Small intestine (tissue), 7 donors: ENCODE data around the gene KIAA0753. TPM values are rescaled to one million over a fixed set of nuclear protein-coding genes. Genes with fewer than 3 reads are reported as not detected.

Experiments
- DNase-seq, 2 donors: peaks; one replicate each; pipeline versions ENCODE4 v3.0.0 to v3.0.0-alpha.2; 2013
- FAIRE-seq: peaks from 2 replicates; lab custom pipeline; 2012; peaks lifted over from hg19 to GRCh38; lab: Jason Lieb, UNC
- H3K27ac ChIP-seq, 3 donors: one replicate each; pipeline ENCODE4 v1.5.1; 2013; ENCODE audit warnings: low read length in 2 of 3, mild to moderate bottlenecking in 2 of 3, control low read depth in 1 of 3, inconsistent platforms in 1 of 3, low read depth in 1 of 3, moderate library complexity in 1 of 3
- H3K27me3 ChIP-seq, 3 donors: one replicate each; pipeline ENCODE4 v1.6.1; 2013; ENCODE audit warnings: low read length in 3 of 3, inconsistent platforms in 1 of 3; ENCODE audit not compliant: control insufficient read depth in 3 of 3, insufficient read depth in 3 of 3
- H3K36me3 ChIP-seq, 3 donors: one replicate each; pipeline ENCODE4 v1.6.1; 2013; ENCODE audit warnings: low read length in 3 of 3, inconsistent platforms in 1 of 3, low read depth in 1 of 3, mild to moderate bottlenecking in 1 of 3, moderate library complexity in 1 of 3; ENCODE audit not compliant: control insufficient read depth in 3 of 3, insufficient read depth in 2 of 3
- H3K4me1 ChIP-seq, 3 donors: one replicate each; pipeline ENCODE4 v1.6.1; 2013; ENCODE audit warnings: low read length in 2 of 3, inconsistent platforms in 1 of 3, low read depth in 1 of 3, mild to moderate bottlenecking in 1 of 3, moderate library complexity in 1 of 3; ENCODE audit not compliant: control insufficient read depth in 3 of 3, insufficient read depth in 2 of 3
- H3K4me3 ChIP-seq, 3 donors: one replicate each; pipeline ENCODE4 v1.5.1; 2013; ENCODE audit warnings: low read length in 3 of 3, control low read depth in 1 of 3, inconsistent platforms in 1 of 3, low read depth in 1 of 3, mild to moderate bottlenecking in 1 of 3, moderate library complexity in 1 of 3
- H3K9me3 ChIP-seq, 2 donors: one replicate each; pipeline ENCODE4 v1.6.1; 2013; ENCODE audit warnings: low read depth in 1 of 2, low read length in 1 of 2; ENCODE audit not compliant: control insufficient read depth in 2 of 2, insufficient read depth in 1 of 2
- WGBS, 3 donors: extraction: QIAGEN DNeasy Blood & Tissue Kit; methylation state at CpG; one replicate each; pipeline ENCODE4 v1.1.7; 2013; 5-methylcytosine and 5-hydroxymethylcytosine counted together
- polyA plus RNA-seq, 4 donors: library from polyadenylated mRNA; stranded (reverse) in 3 of 4; unstranded in 1 of 4; fragments of 200-250 nt in 3 of 4; fragments of 120-200 nt in 1 of 4; gene quantifications; one replicate each; pipeline versions ENCODE4 v1.2.1 to v1.2.3, GENCODE V29; 2013
- donor health status: healthy with polysubstance abuse.
- donor health status: control.
- donor health status: control.
- donor health status: Bipolar disorder and iron deficiency.
- donor health status: healthy.

The KIAA0753 gene
- polyA plus RNA-seq, 4 donors, result 3.2 to 14.1 (median 5.8) TPM

GRCh38 chr17:6571452-6571781, 69.1 kb downstream of the KIAA0753 start:
- no peak for FAIRE-seq
- 79 to 89% (median 81%) methylated on average over 7 of the region's 7 CpGs for WGBS, 3 donors
- Histone ChIP-seq H3K4me1 (no peaks in the 10 kb centered on the region), H3K9me3 (no peaks in the 10 kb centered on the region), H3K4me3 (no peak overlapping the region), H3K36me3 (peaks cover 0 to 18% (median 0%) of the 10 kb centered on the region in 3 donors), H3K27ac (no peak overlapping the region), H3K27me3 (no peaks in the 10 kb centered on the region)
- DNase-seq, result no peak

- H3K4me1 ChIP-seq, result no peaks in the 10 kb centered on the region
- peaks cover 0 to 15% (median 0%) of the 10 kb centered on the region in 3 donors for H3K36me3 ChIP-seq
- H3K27ac ChIP-seq, result no peak overlapping the region
- no peak overlapping the region for H3K4me3 ChIP-seq
- no peaks in the 10 kb centered on the region for H3K27me3 ChIP-seq
- H3K9me3 ChIP-seq, result no peaks in the 10 kb centered on the region
- WGBS, 3 donors, result 89 to 96% (median 90%) methylated on average over 18 of the region's 18 CpGs
- no peak for FAIRE-seq
- DNase-seq, result no peak
Observed at GRCh38 chr17:6570731-6571451, 69.6 kb downstream of the KIAA0753 start.

- FAIRE-seq (no peak), DNase-seq (no peak)
- no peaks in the 10 kb centered on the region for H3K27me3 ChIP-seq
- WGBS, 3 donors, result 71 to 87% (median 84%) methylated on average over 10 of the region's 10 CpGs
- H3K4me1 ChIP-seq, result no peaks in the 10 kb centered on the region
- no peak overlapping the region for H3K27ac ChIP-seq
- no peaks in the 10 kb centered on the region for H3K9me3 ChIP-seq
- peaks cover 0 to 10% (median 0%) of the 10 kb centered on the region in 3 donors for H3K36me3 ChIP-seq
- H3K4me3 ChIP-seq, result no peak overlapping the region
Observed at GRCh38 chr17:6569370-6570285, 70.9 kb downstream of the KIAA0753 start.

GRCh38 chr17:6568184-6568758, 72.2 kb downstream of the KIAA0753 start:
- FAIRE-seq (no peak), DNase-seq (no peak)
- no peak overlapping the region for H3K27ac ChIP-seq
- H3K4me1 ChIP-seq, result no peaks in the 10 kb centered on the region
- WGBS, 3 donors, result 85 to 88% (median 86%) methylated on average over 12 of the region's 12 CpGs
- H3K4me3 ChIP-seq, result no peak overlapping the region
- peaks cover 0 to 5% (median 0%) of the 10 kb centered on the region in 3 donors for H3K36me3 ChIP-seq
- no peaks in the 10 kb centered on the region for H3K9me3 ChIP-seq
- H3K27me3 ChIP-seq, result no peaks in the 10 kb centered on the region

- no peak overlapping the region for H3K4me3 ChIP-seq
- no peaks in the 10 kb centered on the region for H3K9me3 ChIP-seq
- FAIRE-seq (no peak), DNase-seq (no peak)
- no peak overlapping the region for H3K27ac ChIP-seq
- no peaks in the 10 kb centered on the region for H3K27me3 ChIP-seq
- H3K36me3 ChIP-seq, result no peaks in the 10 kb centered on the region
- H3K4me1 ChIP-seq, result no peaks in the 10 kb centered on the region
- 63 to 75% (median 66%) methylated on average over 15 of the region's 15 CpGs for WGBS, 3 donors
Observed at GRCh38 chr17:6567528-6568183, 72.9 kb downstream of the KIAA0753 start.

- no peak for FAIRE-seq
- H3K36me3 ChIP-seq, result no peaks in the 10 kb centered on the region
- no peaks in the 10 kb centered on the region for H3K4me1 ChIP-seq
- DNase-seq, result no peak
- H3K4me3 ChIP-seq, result no peak overlapping the region
- no peaks in the 10 kb centered on the region for H3K9me3 ChIP-seq
- H3K27me3 ChIP-seq, result peaks cover 0 to 13% (median 0%) of the 10 kb centered on the region in 3 donors
- no peak overlapping the region for H3K27ac ChIP-seq
Observed at GRCh38 chr17:6561446-6561845, 79.1 kb downstream of the KIAA0753 start.

GRCh38 chr17:6560496-6560895, 80.0 kb downstream of the KIAA0753 start:
- peaks cover 0 to 4% (median 0%) of the 10 kb centered on the region in 3 donors for H3K4me1 ChIP-seq
- DNase-seq (no peak), FAIRE-seq (no peak)
- peaks cover 0 to 19% (median 0%) of the 10 kb centered on the region in 3 donors for H3K27me3 ChIP-seq
- 59 to 74% (median 59%) methylated on average over 3 of the region's 3 CpGs for WGBS, 3 donors
- no peaks in the 10 kb centered on the region for H3K36me3 ChIP-seq
- H3K27ac ChIP-seq, result no peak overlapping the region
- no peaks in the 10 kb centered on the region for H3K9me3 ChIP-seq
- H3K4me3 ChIP-seq, result no peak overlapping the region

GRCh38 chr17:6559753-6560215, 80.7 kb downstream of the KIAA0753 start:
- WGBS, 3 donors, result 91 to 95% (median 92%) methylated on average over 5 of the region's 5 CpGs

More at GRCh38 chr17:6559753-6560215, 80.7 kb downstream of the KIAA0753 start:
- DNase-seq (no peak), FAIRE-seq (no peak)
- Histone ChIP-seq H3K4me1 (peaks cover 0 to 11% (median 0%) of the 10 kb centered on the region in 3 donors), H3K4me3 (no peak overlapping the region), H3K27me3 (peaks cover 0 to 26% (median 5%) of the 10 kb centered on the region in 3 donors), H3K36me3 (no peaks in the 10 kb centered on the region), H3K9me3 (no peaks in the 10 kb centered on the region), H3K27ac (no peak overlapping the region)
